T-cell (primary cell): ENCODE results near the gene OGA. TPM values are rescaled to one million over a fixed set of nuclear protein-coding genes. Genes with fewer than 3 reads are reported as not detected.

Experiments used
- ATAC-seq, 4 experiments: fragments of 200-7000 bp in 3 of 4; fragments of 150-1000 bp in 1 of 4; cut with Tn5 transposase; replicated peaks in 1 of 4; 1 replicate in 3 of 4; 2 replicates in 1 of 4; pipeline ENCODE4 v1.10.0; 2021; ENCODE audit warnings: moderate library complexity in 3 of 4, mild to moderate bottlenecking in 2 of 4, moderate number of reproducible peaks in 1 of 4
- CTCF ChIA-PET, 2 donors: fragments of 300-600 bp; sonication (Branson Sonifier 250); formaldehyde crosslinking; loops; one replicate each; lab custom pipeline; 2022; ENCODE audit warnings: antibody characterized with exemption in 2 of 2; lab: Charles Lee
- POLR2A ChIA-PET, 2 donors: fragments of 300-600 bp; sonication (Branson Sonifier 250); formaldehyde crosslinking; loops; one replicate each; lab custom pipeline; 2022; ENCODE audit warnings: antibody characterized with exemption in 2 of 2; lab: Charles Lee
- DNase-seq, 35 experiments: peaks; one replicate each; pipeline versions ENCODE4 v3.0.0 to v3.0.0-alpha.2; 2013 to 2023
- H3K27ac ChIP-seq: one replicate; pipeline ENCODE4 v1.5.1; 2013; ENCODE audit warnings: low read length
- H3K27me3 ChIP-seq, 2 experiments: replicated peaks in 1 of 2; 1 replicate in 1 of 2; 2 replicates in 1 of 2; pipeline versions ENCODE4 v1.6.1 to v1.7.0; 2013; ENCODE audit warnings: low read length in 1 of 2, mixed read lengths in 1 of 2; ENCODE audit not compliant: control insufficient read depth in 2 of 2, insufficient read depth in 2 of 2; ENCODE audit errors: extremely low read depth in 1 of 2
- H3K36me3 ChIP-seq, 2 donors: 1 replicate in 1 of 2; 2 replicates in 1 of 2; pipeline versions ENCODE4 v1.6.1 to v1.7.0; 2013; ENCODE audit warnings: low read length in 1 of 2; ENCODE audit not compliant: control insufficient read depth in 2 of 2, insufficient read depth in 1 of 2; ENCODE audit errors: extremely low read depth in 1 of 2
- H3K4me1 ChIP-seq, 2 experiments: 1 replicate in 1 of 2; 2 replicates in 1 of 2; pipeline versions ENCODE4 v1.6.1 to v1.7.0; 2013; ENCODE audit warnings: low read length in 2 of 2, mixed read lengths in 1 of 2; ENCODE audit not compliant: insufficient read depth in 2 of 2, control insufficient read depth in 1 of 2; ENCODE audit errors: extremely low read depth in 1 of 2
- H3K4me3 ChIP-seq, 2 donors: 1 replicate in 1 of 2; 2 replicates in 1 of 2; pipeline versions ENCODE4 v1.5.1 to v1.7.0; 2013; ENCODE audit warnings: mild to moderate bottlenecking in 2 of 2, low read length in 1 of 2, moderate library complexity in 1 of 2; ENCODE audit not compliant: control insufficient read depth in 1 of 2; ENCODE audit errors: extremely low read depth in 1 of 2
- H3K9me3 ChIP-seq: 2 replicates; pipeline ENCODE4 v1.7.0; 2013
- H3K27ac Mint-ChIP-seq, 2 donors: one replicate each; pipeline ENCODE4 v1.8.0; 2020 to 2021; ENCODE audit warnings: mild to moderate bottlenecking in 2 of 2, mixed read lengths in 2 of 2
- H3K27me3 Mint-ChIP-seq, 2 donors: one replicate each; pipeline ENCODE4 v1.8.0; 2021 to 2022; ENCODE audit warnings: mixed read lengths in 2 of 2
- H3K36me3 Mint-ChIP-seq: one replicate; pipeline ENCODE4 v1.8.0; 2021; ENCODE audit warnings: mixed read lengths
- H3K4me1 Mint-ChIP-seq, 3 donors: one replicate each; pipeline ENCODE4 v1.8.0; 2020 to 2022; ENCODE audit warnings: mixed read lengths in 3 of 3, mild to moderate bottlenecking in 1 of 3
- H3K4me3 Mint-ChIP-seq, 3 donors: one replicate each; pipeline ENCODE4 v1.8.0; 2020 to 2022; ENCODE audit warnings: mild to moderate bottlenecking in 3 of 3, mixed read lengths in 3 of 3, moderate library complexity in 3 of 3
- H3K9me3 Mint-ChIP-seq, 3 donors: one replicate each; pipeline ENCODE4 v1.8.0; 2020 to 2022; ENCODE audit warnings: mixed read lengths in 3 of 3
- WGBS: methylation state at CpG from one replicate; pipeline ENCODE4 v1.1.5; 2013; ENCODE audit warnings: missing lambda C conversion rate; ENCODE audit not compliant: insufficient coverage; 5-methylcytosine and 5-hydroxymethylcytosine counted together
- total RNA-seq, 35 experiments: library from RNA in 6 of 35; stranded (reverse) in 6 of 35; fragments of 120-200 nt in 1 of 35; gene quantifications; one replicate each; pipeline versions ENCODE4 v1.2.1 to v1.2.4 and lab custom pipeline; 2013 to 2026

Gene OGA
- total RNA-seq, 5 donors from 2014 or later (not counting 1 experiment from before 2014, with no cell fraction given), result 232 to 364 (median 244) TPM

- Histone ChIP-seq H3K9me3 (no peaks in the 10 kb centered on the region), H3K4me3 (no peak overlapping the region), H3K4me1 (peaks cover 32 to 62% of the 10 kb centered on the region in 2 experiments), H3K27me3 (peaks cover 0 to 18% of the 10 kb centered on the region in 2 experiments), H3K36me3 (no peaks in the 10 kb centered on the region), H3K27ac (no peak overlapping the region)
- no peak for ATAC-seq
- H3K9me3 Mint-ChIP-seq, result no peaks in the 10 kb centered on the region
- ChIA-PET POLR2A (interaction anchor here in 1 of 2 donors (1.7 kb wide), 1 partner anchor 44 kb away, joined by 17 read pairs; no protein-coding TSS in a partner anchor), CTCF (interaction anchor here (0.7 to 4.4 kb wide), 9 partner anchors 8 to 806 kb away, joined by 3 to 62 read pairs (median 3); partner anchors contain the start of gene OGA (in 1 of the 2))
- no peaks in the 10 kb centered on the region for H3K27me3 Mint-ChIP-seq
- peak overlapping the region; percentile 83 to 87 (median 83) for H3K4me3 Mint-ChIP-seq
- no CpG with 5 or more reads among the region's 1 CpG for WGBS
- H3K4me1 Mint-ChIP-seq, result peaks cover 55 to 66% (median 55%) of the 10 kb centered on the region in 3 donors
- no peaks in the 10 kb centered on the region for H3K36me3 Mint-ChIP-seq
- peak overlapping the region in 1 of 2 donors; percentile 61 for H3K27ac Mint-ChIP-seq
- no peak for DNase-seq
Observed at GRCh38 chr10:101839002-101839401, 20.8 kb upstream of the OGA start.

- H3K9me3 ChIP-seq, result no peaks in the 10 kb centered on the region
- DNase-seq (no peak), ATAC-seq (no peak)
- H3K9me3 Mint-ChIP-seq, result no peaks in the 10 kb centered on the region
- no peaks in the 10 kb centered on the region for H3K36me3 ChIP-seq
- H3K4me3 Mint-ChIP-seq, result peak overlapping the region; percentile 83 to 87 (median 83)
- H3K27ac ChIP-seq, result no peak overlapping the region
- ChIA-PET CTCF (interaction anchor here in 1 of 2 donors (0.9 to 4.4 kb wide), 3 partner anchors 11 to 171 kb away, joined by 3 to 62 read pairs (median 6); partner anchors contain the start of gene OGA), POLR2A (no interaction called here)
- H3K27me3 Mint-ChIP-seq, result no peaks in the 10 kb centered on the region
- 94% methylated on average over 5 of the region's 6 CpGs for WGBS
- H3K4me1 Mint-ChIP-seq, result peaks cover 59 to 69% (median 59%) of the 10 kb centered on the region in 3 donors
- H3K4me3 ChIP-seq, result no peak overlapping the region
- H3K4me1 ChIP-seq, result peaks cover 37 to 63% of the 10 kb centered on the region in 2 experiments
- H3K36me3 Mint-ChIP-seq, result no peaks in the 10 kb centered on the region
- H3K27me3 ChIP-seq, result peaks cover 0 to 14% of the 10 kb centered on the region in 2 experiments
- H3K27ac Mint-ChIP-seq, result no peak overlapping the region
Observed at GRCh38 chr10:101838416-101838970, 20.2 kb upstream of the OGA start.

- H3K27ac ChIP-seq, result no peak overlapping the region
- H3K9me3 ChIP-seq, result no peaks in the 10 kb centered on the region
- POLR2A ChIA-PET, result no interaction called here
- H3K36me3 ChIP-seq, result no peaks in the 10 kb centered on the region
- no peaks in the 10 kb centered on the region for H3K36me3 Mint-ChIP-seq
- no peaks in the 10 kb centered on the region for H3K27me3 Mint-ChIP-seq
- H3K4me1 Mint-ChIP-seq, result peaks cover 61 to 71% (median 62%) of the 10 kb centered on the region in 3 donors
- DNase-seq, result no peak
- no peak for ATAC-seq
- no peaks in the 10 kb centered on the region for H3K9me3 Mint-ChIP-seq
- H3K27ac Mint-ChIP-seq, result no peak overlapping the region
- CTCF ChIA-PET, result interaction anchor here (0.9 to 1.4 kb wide), 4 partner anchors 10 to 177 kb away, joined by 3 to 6 read pairs (median 4); partner anchors contain the start of gene OGA (in 1 of the 2)
- no peak overlapping the region for H3K4me3 Mint-ChIP-seq
- WGBS, result 92% methylated on average over 2 of the region's 2 CpGs
- H3K27me3 ChIP-seq, result peaks cover 0 to 8% of the 10 kb centered on the region in 2 experiments
- H3K4me3 ChIP-seq, result no peak overlapping the region
- H3K4me1 ChIP-seq, result peaks cover 41 to 63% of the 10 kb centered on the region in 2 experiments
Observed at GRCh38 chr10:101837748-101838147, 19.5 kb upstream of the OGA start.

- no peaks in the 10 kb centered on the region for H3K36me3 Mint-ChIP-seq
- H3K36me3 ChIP-seq, result no peaks in the 10 kb centered on the region
- H3K4me3 ChIP-seq, result no peak overlapping the region
- peaks cover 53 to 72% of the 10 kb centered on the region in 2 experiments for H3K4me1 ChIP-seq
- 100% methylated on average over 1 of the region's 4 CpGs for WGBS
- H3K27ac ChIP-seq, result no peak overlapping the region
- H3K27me3 Mint-ChIP-seq, result no peaks in the 10 kb centered on the region
- H3K9me3 ChIP-seq, result no peaks in the 10 kb centered on the region
- ChIA-PET POLR2A (no interaction called here), CTCF (interaction anchor here (0.6 to 1.8 kb wide), 7 partner anchors 17 to 248 kb away, joined by 3 to 18 read pairs (median 3); partner anchors contain the start of gene OGA (in 1 of the 2))
- ATAC-seq (no peak), DNase-seq (no peak)
- H3K9me3 Mint-ChIP-seq, result no peaks in the 10 kb centered on the region
- H3K27me3 ChIP-seq, result no peaks in the 10 kb centered on the region
- no peak overlapping the region for H3K4me3 Mint-ChIP-seq
- peaks cover 59 to 68% (median 64%) of the 10 kb centered on the region in 3 donors for H3K4me1 Mint-ChIP-seq
- peak overlapping the region; percentile 52 to 59 for H3K27ac Mint-ChIP-seq
Observed at GRCh38 chr10:101835362-101835761, 17.1 kb upstream of the OGA start.

GRCh38 chr10:101834341-101834740, 16.1 kb upstream of the OGA start:
- H3K27me3 ChIP-seq, result no peaks in the 10 kb centered on the region
- peaks cover 61 to 68% (median 67%) of the 10 kb centered on the region in 3 donors for H3K4me1 Mint-ChIP-seq
- peak overlapping the region; percentile 90 to 93 for H3K27ac Mint-ChIP-seq
- no peaks in the 10 kb centered on the region for H3K27me3 Mint-ChIP-seq
- H3K4me3 Mint-ChIP-seq, result peak overlapping the region in 1 of 3 donors; percentile 5
- WGBS, result 20% methylated on average over 4 of the region's 8 CpGs
- CTCF ChIA-PET, result no interaction called here
- no peaks in the 10 kb centered on the region for H3K36me3 Mint-ChIP-seq
- H3K27ac ChIP-seq, result no peak overlapping the region
- H3K4me1 ChIP-seq, result peaks cover 48 to 71% of the 10 kb centered on the region in 2 experiments
- no peaks in the 10 kb centered on the region for H3K9me3 ChIP-seq
- DNase-seq (peak in 3 of 35 experiments; percentile 16 to 34 (median 29)), ATAC-seq (no peak)
- no peak overlapping the region for H3K4me3 ChIP-seq
- no peaks in the 10 kb centered on the region for H3K36me3 ChIP-seq
- POLR2A ChIA-PET, result no interaction called here
- H3K9me3 Mint-ChIP-seq, result no peaks in the 10 kb centered on the region

GRCh38 chr10:101833466-101833865, 15.2 kb upstream of the OGA start:
- DNase-seq (no peak), ATAC-seq (no peak)
- CTCF ChIA-PET, result interaction anchor here in 1 of 2 donors (0.6 to 1.2 kb wide), 2 partner anchors 13 to 60 kb away, joined by 4 to 5 read pairs; no protein-coding TSS in a partner anchor
- H3K36me3 ChIP-seq, result no peaks in the 10 kb centered on the region
- no peak overlapping the region for H3K27ac ChIP-seq
- Mint-ChIP-seq H3K4me1 (peaks cover 59 to 65% (median 60%) of the 10 kb centered on the region in 3 donors), H3K36me3 (no peaks in the 10 kb centered on the region), H3K9me3 (no peaks in the 10 kb centered on the region), H3K27ac (peak overlapping the region; percentile 90 to 93), H3K27me3 (no peaks in the 10 kb centered on the region), H3K4me3 (peak overlapping the region in 1 of 3 donors; percentile 5)
- H3K27me3 ChIP-seq, result no peaks in the 10 kb centered on the region
- WGBS, result 83% methylated on average over 1 of the region's 1 CpG
- POLR2A ChIA-PET, result no interaction called here
- no peak overlapping the region for H3K4me3 ChIP-seq
- no peaks in the 10 kb centered on the region for H3K9me3 ChIP-seq
- peaks cover 45 to 77% of the 10 kb centered on the region in 2 experiments for H3K4me1 ChIP-seq
